Suprapubic skin (tissue), 3 donors: Measurements from ENCODE around the gene ACHE.
"Not testable (repeated sequence)": the region's sequence is repeated elsewhere in the genome, so short reads cannot be mapped to it uniquely, and the experiment has no call there.

Experiments used
- EP300 ChIP-seq: sonication (generic); formaldehyde crosslinking; IDR thresholded peaks from one replicate; pipeline ENCODE4 v1.6.1; 2017; ENCODE audit warnings: antibody characterized with exemption
- POLR2A ChIP-seq, 2 donors: fragments of 450-650 bp; IDR thresholded peaks; one replicate each; pipeline ENCODE4 v1.6.1; 2017; ENCODE audit warnings: antibody characterized with exemption in 2 of 2, mild to moderate bottlenecking in 2 of 2, moderate library complexity in 2 of 2
- TF ChIP-seq, protein P1 (sequence below), 2 donors: fragments of 200-600 bp in 1 of 2; fragments of 450-650 bp in 1 of 2; sonication (generic) in 1 of 2; IDR thresholded peaks; one replicate each; pipeline ENCODE4 v1.5.1; 2016 to 2019; ENCODE audit warnings: antibody characterized with exemption in 2 of 2, mild to moderate bottlenecking in 1 of 2, moderate library complexity in 1 of 2

DNA sequence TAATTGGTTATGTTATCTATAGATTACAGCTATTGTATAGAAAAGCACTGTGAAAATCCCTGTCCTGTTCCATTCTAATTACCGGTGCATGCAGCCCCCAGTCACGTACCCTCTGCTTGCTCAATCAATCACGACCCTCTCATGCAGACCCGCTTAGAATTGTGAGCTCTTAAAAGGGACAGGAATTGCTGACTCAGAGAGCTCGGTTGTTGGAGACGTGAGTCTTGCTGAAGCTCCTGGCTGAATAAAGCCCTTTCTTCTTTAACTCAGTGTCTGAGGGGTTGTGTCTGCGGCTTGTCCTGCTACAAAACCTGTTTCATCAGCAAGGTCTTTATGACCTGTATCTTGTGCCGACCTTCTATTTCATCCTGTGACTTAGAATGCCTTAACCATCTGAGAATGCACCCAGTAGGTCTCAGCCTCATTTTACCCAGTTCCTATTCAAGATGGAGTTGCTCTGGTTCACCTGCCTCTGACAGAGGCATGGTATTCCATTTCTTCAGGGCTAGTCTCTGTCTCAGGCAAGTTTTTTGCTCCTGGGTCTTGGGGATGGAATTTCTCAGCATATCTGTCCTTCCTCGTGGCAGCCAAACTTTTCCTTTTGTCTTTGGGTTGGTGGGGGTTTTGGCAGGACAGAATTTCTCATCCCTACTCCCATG, 24.2 kb upstream of the ACHE start:
- TF ChIP-seq, protein P1, sequence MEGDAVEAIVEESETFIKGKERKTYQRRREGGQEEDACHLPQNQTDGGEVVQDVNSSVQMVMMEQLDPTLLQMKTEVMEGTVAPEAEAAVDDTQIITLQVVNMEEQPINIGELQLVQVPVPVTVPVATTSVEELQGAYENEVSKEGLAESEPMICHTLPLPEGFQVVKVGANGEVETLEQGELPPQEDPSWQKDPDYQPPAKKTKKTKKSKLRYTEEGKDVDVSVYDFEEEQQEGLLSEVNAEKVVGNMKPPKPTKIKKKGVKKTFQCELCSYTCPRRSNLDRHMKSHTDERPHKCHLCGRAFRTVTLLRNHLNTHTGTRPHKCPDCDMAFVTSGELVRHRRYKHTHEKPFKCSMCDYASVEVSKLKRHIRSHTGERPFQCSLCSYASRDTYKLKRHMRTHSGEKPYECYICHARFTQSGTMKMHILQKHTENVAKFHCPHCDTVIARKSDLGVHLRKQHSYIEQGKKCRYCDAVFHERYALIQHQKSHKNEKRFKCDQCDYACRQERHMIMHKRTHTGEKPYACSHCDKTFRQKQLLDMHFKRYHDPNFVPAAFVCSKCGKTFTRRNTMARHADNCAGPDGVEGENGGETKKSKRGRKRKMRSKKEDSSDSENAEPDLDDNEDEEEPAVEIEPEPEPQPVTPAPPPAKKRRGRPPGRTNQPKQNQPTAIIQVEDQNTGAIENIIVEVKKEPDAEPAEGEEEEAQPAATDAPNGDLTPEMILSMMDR (IDR thresholded peaks at IDR 0.05), result not testable (repeated sequence)
- TF ChIP-seq EP300; POLR2A (IDR thresholded peaks at IDR 0.05): not testable (repeated sequence)
